GM19324 (cell line): Measurements from ENCODE around the gene HIVEP3.

ENCODE experiments used
- ATAC-seq: cut with Tn5 transposase; IDR thresholded peaks from one replicate; pipeline ENCODE4 v1.9.1; 2021; ENCODE audit warnings: mild to moderate bottlenecking, moderate library complexity; ENCODE audit not compliant: unreplicated experiment, low FRiP score

Gene HIVEP3

DNA sequence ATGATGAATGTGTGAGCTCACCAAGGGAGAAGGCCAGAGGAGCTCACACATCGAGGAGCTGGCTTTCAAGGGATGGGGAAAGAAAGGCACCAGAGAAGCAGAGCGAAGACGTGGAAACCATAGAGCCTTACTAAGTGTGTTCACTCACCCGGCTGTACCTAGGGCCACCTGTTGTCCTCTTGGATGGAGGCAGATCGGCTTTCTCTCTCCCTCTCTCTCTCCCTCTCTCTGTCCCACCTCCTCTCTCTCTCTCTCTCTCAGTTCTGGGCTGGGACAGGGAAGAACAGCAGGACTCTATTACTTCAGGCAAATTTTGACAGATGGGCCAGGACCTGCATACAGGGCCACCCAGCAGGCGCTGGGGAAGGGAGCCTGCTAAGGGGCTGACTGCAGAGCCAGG is 64.8 kb downstream of the HIVEP3 start:
- no peak for ATAC-seq

- ATAC-seq: no peak
Measured at GRCh38 chr1:41852091-41852490, 66.6 kb downstream of the HIVEP3 start.

DNA sequence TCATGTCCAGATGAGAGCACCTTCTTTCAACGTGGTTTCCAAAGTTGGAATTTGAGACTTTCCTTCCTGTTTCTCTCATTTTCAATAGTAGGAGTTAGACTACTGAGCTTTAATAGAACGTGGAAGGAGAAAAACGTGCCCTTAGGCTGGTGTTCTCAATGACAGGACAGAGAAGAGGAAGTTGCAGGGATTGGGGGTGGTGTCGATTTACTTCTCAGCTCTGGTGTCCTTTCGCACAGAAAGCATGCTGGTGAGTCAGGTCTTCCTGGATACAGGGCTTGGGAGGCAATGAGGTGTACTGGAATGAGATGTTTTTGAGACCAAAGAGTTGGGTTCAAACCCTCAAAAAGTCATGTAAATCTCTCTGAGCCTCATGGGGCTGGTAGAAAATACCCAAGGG is 67.1 kb downstream of the HIVEP3 start:
- no peak for ATAC-seq

DNA sequence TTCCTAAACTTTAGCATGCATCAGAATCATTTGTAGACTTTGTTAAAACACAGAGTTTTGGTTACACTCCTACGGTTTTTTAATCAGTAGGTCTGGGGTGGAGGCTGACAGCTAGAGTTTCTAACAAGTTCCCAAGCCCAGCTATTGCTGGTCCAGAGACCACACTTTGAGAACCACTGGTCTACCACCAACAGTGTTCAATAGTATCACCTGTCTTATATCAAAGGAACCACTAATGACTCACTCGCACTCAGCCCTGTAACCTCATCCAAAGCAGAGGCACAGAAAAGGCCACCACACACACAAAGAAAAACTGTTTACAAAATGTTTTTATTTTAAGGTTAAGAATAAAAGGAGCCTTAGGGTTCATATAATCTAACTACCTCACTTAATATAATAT is 68.7 kb downstream of the HIVEP3 start:
- ATAC-seq: no peak

DNA sequence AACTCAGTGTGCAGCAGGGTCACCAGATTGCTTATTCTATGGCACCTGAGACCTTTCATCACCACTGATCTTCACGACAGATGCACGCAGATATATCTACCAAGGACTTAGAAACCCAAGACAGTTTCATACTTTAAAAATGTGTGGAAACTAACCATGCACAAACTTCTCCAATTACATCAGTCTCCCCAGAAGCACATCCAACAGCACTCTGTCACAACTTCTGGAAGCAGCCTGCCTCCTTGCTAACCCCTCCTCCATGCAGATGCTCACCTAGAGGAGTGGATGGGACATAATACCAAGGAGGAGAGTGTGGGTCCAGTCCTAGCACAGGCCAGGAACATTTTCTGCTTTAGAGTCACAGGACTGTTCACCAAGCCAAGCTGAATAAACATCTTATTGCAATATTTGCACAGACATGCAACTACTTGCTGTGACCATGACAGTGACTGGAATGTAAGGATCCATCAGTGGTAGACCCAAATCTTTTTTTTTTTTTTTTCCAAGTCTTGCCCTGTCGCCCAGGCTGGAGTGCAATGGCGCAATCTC is 69.4 kb downstream of the HIVEP3 start:
- no peak for ATAC-seq

DNA sequence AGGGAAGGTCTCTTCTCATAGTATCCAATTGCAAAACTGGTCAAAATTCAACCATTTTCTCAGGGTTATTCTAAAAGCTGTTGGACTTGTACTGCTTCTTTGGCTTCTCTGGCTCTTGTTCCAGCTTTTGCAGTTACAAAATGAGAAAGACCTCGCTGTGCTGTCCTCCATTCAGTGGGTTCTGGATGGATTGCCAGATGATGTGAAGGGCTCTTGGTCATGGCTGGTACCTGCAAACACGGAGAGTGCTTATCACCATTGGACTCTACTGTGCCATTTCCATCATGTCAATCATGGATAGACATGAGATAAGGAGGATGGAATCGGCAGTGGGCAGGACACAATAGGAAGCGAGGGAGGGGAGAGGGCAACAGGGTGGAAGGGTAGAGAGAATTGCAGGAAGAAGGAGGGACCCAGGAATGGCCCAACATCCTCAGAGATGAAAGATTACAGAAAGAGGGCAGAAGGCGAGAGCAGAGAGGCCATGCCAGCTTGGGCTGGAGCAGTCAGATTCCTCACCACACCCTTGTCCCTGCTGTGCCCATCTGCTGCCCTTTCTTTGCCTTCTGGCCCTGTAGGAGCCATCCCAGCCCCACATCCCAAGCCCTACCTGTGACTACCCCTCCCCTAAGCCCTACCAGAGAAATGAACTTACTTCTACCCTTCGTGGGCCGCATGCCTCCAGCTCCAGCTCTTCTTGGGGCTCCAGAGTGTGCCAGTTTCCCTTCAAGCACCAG is 70.3 kb downstream of the HIVEP3 start:
- no peak for ATAC-seq

DNA sequence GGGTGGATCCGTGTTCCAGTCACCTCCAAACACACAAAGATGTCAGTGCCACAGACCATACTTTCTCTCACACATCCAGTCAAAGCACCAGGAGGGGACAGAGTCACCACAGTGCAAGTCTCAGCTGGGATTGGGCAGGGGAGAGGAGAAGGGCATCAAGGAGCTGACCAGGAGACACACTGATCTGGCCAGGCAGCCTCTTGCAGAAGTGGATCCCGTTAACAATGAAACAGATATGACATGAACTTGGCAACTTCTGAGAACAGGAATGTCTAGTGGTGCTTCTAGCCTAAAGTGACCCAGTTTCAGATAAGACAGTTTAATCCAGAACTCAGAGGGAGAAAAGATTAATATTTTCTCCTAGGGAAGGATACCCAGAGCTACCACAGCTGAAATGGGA is 71.0 kb downstream of the HIVEP3 start:
- no peak for ATAC-seq

DNA sequence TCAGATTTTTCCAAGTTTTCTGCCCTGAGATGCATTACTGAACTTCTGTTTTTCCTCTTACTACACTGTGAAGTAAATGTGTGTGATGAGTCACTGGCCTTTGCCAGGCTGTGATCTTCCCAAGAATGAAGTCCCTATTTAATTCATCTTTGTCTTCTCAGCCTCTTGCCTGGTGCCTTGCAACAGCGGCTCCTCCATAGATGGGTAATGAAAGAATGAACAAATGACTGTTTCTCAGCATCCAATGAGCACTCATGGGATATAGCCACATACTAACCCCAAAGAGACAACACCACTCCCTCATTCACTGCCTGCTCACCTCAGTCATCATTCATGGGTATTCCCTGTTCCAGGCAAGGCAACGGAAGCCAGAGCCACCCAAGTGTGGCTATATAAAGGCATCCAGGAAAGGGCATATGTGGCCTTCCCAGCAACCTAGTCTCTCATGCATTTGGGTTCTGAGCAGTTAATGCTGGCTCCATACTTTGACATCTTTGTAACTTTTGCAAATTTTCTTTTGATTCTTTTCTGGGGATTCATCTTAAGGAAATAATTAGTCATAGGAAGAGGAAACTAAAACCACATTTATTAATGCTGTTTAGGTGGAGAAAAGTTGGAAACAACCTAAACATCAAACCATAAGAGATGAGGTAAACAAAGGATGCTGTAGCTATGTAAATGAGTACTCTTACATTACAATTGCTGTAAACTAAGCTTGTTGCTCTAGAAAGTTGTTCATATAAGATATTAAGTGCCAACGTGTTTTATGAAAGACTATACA is 71.9 kb downstream of the HIVEP3 start:
- ATAC-seq: no peak

GRCh38 chr1:41844781-41845272 is 73.9 kb downstream of the HIVEP3 start:
- ATAC-seq: no peak

- ATAC-seq: no peak
Measured at GRCh38 chr1:41844255-41844654, 74.5 kb downstream of the HIVEP3 start.

GRCh38 chr1:41842993-41843755 is 75.5 kb downstream of the HIVEP3 start:
- no peak for ATAC-seq

DNA sequence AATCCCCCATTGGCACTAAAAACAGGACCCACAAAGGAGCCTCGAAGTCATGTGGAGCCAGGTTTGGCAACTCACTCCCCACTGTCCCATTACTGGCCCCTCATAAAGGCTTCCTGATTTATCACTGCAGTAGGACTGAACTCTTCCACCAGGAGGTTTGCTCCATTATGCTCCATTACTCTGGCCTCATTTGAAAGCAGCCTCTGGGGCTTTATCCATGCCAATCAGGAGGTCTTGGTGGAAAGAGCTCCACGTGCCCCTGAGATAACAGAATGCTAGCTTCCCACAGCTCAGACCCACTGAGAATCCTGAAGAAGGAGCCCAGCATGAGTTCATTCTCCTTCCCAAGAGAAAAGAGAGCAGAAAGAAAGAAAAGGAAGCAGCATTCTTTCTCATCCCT is 76.4 kb downstream of the HIVEP3 start:
- no peak for ATAC-seq

DNA sequence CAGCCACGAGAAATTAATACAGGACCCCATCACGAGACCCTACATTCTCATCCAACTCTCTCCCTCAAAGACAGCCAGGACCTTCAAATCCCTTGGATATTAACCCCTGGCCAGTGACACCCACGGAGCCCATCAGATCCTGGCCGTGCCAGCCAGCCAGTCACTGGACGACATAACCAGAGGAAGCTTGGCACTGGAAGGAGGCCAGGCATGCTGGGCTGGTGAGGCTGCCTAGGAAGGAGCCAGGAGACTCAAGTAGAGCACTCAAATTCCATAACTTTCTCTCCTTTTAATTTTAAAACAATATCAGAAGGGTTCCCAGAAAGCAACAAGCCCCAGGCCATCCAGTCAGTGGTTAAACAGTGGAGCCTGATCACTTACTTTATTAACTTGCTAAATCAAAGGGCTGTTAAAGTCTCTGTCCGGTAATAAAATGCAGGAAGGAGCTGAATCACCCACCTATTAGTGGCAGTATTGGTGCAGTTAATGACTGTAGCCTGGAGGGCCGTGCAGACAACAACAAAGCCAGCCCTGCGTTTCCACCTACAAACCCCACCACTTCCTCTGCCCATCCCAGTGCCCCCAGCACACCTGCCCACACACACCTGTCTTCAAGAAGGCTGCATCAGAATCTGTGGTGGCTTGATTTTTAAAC is 78.0 kb downstream of the HIVEP3 start:
- no peak for ATAC-seq

GRCh38 chr1:41838266-41838665 is 80.5 kb downstream of the HIVEP3 start:
- no peak for ATAC-seq

DNA sequence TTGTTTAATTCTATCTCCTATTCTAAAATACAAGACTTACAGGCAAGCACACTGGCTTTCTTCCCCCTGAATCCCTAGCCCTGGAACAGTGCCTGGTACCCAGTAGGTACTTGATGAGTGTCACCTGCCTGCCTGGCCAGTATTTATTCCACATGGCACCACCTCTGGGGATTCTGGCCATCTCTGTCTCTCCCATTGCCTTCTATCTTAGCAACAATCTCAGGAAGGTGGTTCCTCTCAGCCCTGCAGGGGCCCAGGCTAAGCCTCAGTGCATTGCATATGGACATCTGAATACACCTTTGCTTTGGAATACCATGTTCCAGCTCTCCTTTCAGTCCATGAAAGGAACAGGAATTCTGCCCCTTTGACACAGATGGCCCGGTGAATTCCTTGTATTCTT is 81.0 kb downstream of the HIVEP3 start:
- no peak for ATAC-seq

DNA sequence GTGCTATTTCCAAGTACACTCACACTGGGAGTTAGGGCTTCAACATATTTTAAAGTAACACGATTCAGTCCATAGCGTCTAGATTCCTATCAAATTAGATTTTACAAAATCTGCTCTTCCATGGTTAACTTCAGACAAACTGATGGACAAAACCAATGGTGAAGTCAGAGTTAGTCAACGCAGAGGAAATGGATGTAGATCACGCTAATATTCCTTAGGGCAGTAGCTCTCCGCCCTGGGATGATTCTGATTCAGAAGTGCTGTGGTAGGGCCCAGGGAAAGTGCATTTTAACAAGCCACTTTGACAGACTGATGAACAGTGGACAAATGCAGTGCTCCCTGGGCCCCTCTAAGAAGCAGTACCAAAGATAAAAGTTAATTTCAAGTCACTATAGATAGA is 83.2 kb downstream of the HIVEP3 start:
- ATAC-seq: no peak

- ATAC-seq: no peak
Measured at GRCh38 chr1:41833519-41834000, 85.2 kb downstream of the HIVEP3 start.

DNA sequence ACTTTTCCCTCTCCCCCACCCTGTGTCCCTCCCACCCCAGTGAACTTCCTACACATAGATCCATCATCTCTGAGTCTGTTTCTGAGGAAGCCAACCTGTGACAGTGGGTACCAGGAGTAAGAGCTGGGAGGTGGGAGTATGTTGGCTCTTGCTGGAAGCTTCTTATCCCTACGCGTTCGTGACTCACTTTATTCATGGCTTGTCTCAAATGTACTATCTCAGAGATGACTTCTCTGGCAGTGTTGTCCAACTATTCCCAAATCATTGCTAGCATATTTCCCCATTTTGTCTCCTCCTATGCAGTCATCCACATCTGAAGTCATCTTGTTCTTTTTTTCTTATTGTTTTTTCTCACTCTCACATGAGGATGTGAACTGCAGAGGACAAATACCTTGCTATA is 88.0 kb downstream of the HIVEP3 start:
- no peak for ATAC-seq

- no peak for ATAC-seq
Measured at GRCh38 chr1:41827991-41828570, 90.6 kb downstream of the HIVEP3 start.

GRCh38 chr1:41823471-41823870 is 95.3 kb downstream of the HIVEP3 start:
- no peak for ATAC-seq
